HL-60 (cell line): ENCODE results near the gene CMTM5.
"Not testable (repeated sequence)": the region's sequence is repeated elsewhere in the genome, so short reads cannot be mapped to it uniquely, and the experiment has no call there.

Experiments
- DNase-seq, 2 experiments: peaks; one replicate each; pipeline ENCODE4 v3.0.0-alpha.2; 2010 to 2020; ENCODE audit warnings: low read depth in 1 of 2, low spot score in 1 of 2
- H3K27ac ChIP-seq: fragments of 250-450 bp; sonication (Bioruptor Pico); replicated peaks from 2 replicates; pipeline ENCODE4 v1.5.1; 2020; ENCODE audit warnings: mild to moderate bottlenecking, moderate library complexity
- H3K27me3 ChIP-seq: fragments of 250-450 bp; sonication (Bioruptor Pico); 2 replicates; pipeline ENCODE4 v1.5.1; 2021; ENCODE audit warnings: mild to moderate bottlenecking, moderate library complexity; ENCODE audit not compliant: insufficient read depth, poor library complexity, severe bottlenecking
- H3K4me3 ChIP-seq: replicated peaks from 2 replicates; pipeline ENCODE4 v1.5.1; 2011; ENCODE audit warnings: mild to moderate bottlenecking, control low read depth, low read length; ENCODE audit not compliant: insufficient read depth
- CTCF ChIP-seq: IDR thresholded peaks from one replicate; pipeline ENCODE4 v1.5.1; 2011; ENCODE audit warnings: low read length, control low read depth, inconsistent platforms; ENCODE audit not compliant: insufficient read depth
- GABPA ChIP-seq: IDR thresholded peaks from 2 replicates; pipeline ENCODE4 v1.6.1; 2012; ENCODE audit warnings: low read depth
- POLR2AphosphoS5 ChIP-seq: IDR thresholded peaks from 2 replicates; pipeline ENCODE4 v1.6.1; 2012; ENCODE audit warnings: low read depth
- REST ChIP-seq: IDR thresholded peaks from 2 replicates; pipeline ENCODE4 v1.6.1; 2012; ENCODE audit warnings: low read depth; ENCODE audit not compliant: insufficient replicate concordance
- SPI1 ChIP-seq: IDR thresholded peaks from 2 replicates; pipeline ENCODE4 v1.6.1; 2012; ENCODE audit warnings: low read depth, mild to moderate bottlenecking, borderline replicate concordance

CMTM5 gene

DNA sequence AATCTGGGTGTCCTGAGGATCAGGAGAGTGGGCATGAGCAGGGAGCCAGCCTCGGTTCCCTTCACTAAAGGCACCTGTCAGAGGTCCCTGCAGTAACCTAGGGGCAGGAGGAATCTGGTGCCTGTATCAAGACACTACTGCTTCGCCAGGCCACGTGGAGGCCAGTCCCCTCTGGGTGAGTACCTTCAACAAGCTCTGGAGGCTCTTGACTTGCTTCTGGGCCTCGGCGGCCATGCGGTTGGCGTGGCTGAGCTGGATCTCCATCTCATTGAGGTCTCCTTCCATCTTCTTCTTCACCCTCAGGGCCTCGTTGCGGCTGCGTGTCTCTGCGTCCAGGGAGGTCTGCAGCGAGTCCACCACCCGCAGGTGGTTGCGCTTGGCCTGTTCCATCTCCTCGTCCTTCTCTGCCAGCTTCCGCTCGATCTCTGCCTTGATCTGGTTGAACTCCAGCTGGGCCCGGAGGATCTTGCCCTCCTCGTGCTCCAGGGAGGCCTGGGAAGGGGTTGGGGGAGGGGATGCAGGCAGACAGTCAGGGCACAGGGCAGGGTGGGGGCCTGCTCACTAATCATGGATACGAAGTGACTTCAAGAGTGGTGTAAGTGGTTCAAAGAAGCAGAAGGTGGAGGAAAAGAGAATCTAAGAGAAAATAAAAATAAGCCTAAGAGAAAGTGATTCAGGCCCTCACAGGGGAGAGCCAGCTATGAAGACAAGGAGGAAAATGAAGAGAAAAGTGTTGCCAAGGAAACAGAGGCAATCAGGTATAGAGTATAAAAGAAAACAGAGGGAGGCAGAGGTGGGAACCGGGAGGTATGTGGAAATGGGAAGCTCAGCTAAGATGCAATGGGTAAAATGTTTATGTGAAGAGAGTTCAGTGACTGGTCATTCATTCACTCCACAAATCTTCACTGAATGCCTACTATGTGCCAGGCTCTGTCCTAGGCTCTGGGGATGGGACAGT lies 39.3 kb downstream of the CMTM5 start:
- TF ChIP-seq SPI1 (no peak), GABPA (no peak), CTCF (no peak), POLR2AphosphoS5 (no peak), REST (no peak)
- no peak overlapping the region for H3K27ac ChIP-seq
- no peak overlapping the region for H3K4me3 ChIP-seq
- H3K27me3 ChIP-seq, result no peaks in the 10 kb centered on the region
- DNase-seq, result no peak

- Histone ChIP-seq H3K4me3 (no peak overlapping the region), H3K27ac (no peak overlapping the region), H3K27me3 (no peaks in the 10 kb centered on the region)
- TF ChIP-seq POLR2AphosphoS5, result no peak
- no peak for TF ChIP-seq REST
- no peak for TF ChIP-seq CTCF
- TF ChIP-seq SPI1, result no peak
- no peak for DNase-seq
Observed at GRCh38 chr14:23416801-23417200, 40.0 kb downstream of the CMTM5 start.

DNA sequence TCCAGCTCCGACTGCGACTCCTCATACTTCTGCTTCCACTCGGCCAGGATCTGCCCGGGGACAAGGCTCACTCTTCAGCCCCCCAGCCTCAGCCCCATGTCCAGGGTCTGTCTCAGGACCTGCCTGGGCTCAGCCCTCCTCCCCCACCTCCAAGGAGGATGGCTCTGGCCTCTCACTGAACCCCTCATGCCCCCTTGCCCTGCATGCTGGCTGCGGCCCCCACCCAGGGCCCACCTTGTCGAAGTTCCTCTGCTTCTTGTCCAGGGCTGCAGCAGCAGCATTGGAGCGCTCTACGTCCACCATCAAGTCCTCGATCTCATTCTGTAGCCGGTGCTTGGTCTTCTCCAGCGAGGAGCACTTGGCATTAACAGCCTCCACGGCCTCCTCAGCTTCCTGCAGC lies 40.4 kb downstream of the CMTM5 start:
- H3K4me3 ChIP-seq, H3K27me3 ChIP-seq, DNase-seq, H3K27ac ChIP-seq: not testable (repeated sequence)

GRCh38 chr14:23418021-23418420 lies 41.2 kb downstream of the CMTM5 start:
- no peak overlapping the region for H3K4me3 ChIP-seq
- no peaks in the 10 kb centered on the region for H3K27me3 ChIP-seq
- no peak overlapping the region for H3K27ac ChIP-seq
- TF ChIP-seq POLR2AphosphoS5, result no peak
- TF ChIP-seq REST, result no peak
- no peak for TF ChIP-seq CTCF
- no peak for TF ChIP-seq GABPA
- TF ChIP-seq SPI1, result no peak
- no peak for DNase-seq

- H3K27me3 ChIP-seq, DNase-seq, H3K4me3 ChIP-seq, H3K27ac ChIP-seq: not testable (repeated sequence)
Observed at GRCh38 chr14:23419646-23420045, 42.8 kb downstream of the CMTM5 start.
